ENCODE measurements around the gene ZBTB24.

The ZBTB24 gene

GRCh38 chr6:109503327-109504224 lies 20.6 kb upstream of the ZBTB24 start:
- no peak overlapping the region for H3K4me3 ChIP-seq (replicated peaks in 1 of 2; ENCODE audit: low read depth in 2 of 2, low read length in 2 of 2)
- no peak for TF ChIP-seq CTCF (IDR thresholded peaks at IDR 0.05; ENCODE audit: low read depth, low read length)
- DNase-seq (ENCODE audit: low read depth in 2 of 2): no peak

GRCh38 chr6:109498936-109499335 lies 15.9 kb upstream of the ZBTB24 start:
- no peak for TF ChIP-seq CTCF (IDR thresholded peaks at IDR 0.05; ENCODE audit: low read depth, low read length)
- DNase-seq (ENCODE audit: low read depth in 2 of 2): no peak

GRCh38 chr6:109498052-109498451 lies 15.0 kb upstream of the ZBTB24 start:
- no peak overlapping the region for H3K4me3 ChIP-seq (replicated peaks in 1 of 2; ENCODE audit: low read depth in 2 of 2, low read length in 2 of 2)
- no peak for TF ChIP-seq CTCF (IDR thresholded peaks at IDR 0.05; ENCODE audit: low read depth, low read length)
- DNase-seq (ENCODE audit: low read depth in 2 of 2): no peak

More at GRCh38 chr6:109498936-109499335, 15.9 kb upstream of the ZBTB24 start:
- H3K4me3 ChIP-seq (replicated peaks in 1 of 2; ENCODE audit: low read depth in 2 of 2, low read length in 2 of 2): no peak overlapping the region

GRCh38 chr6:109496036-109496772 lies 13.2 kb upstream of the ZBTB24 start:
- no peak overlapping the region for H3K4me3 ChIP-seq (replicated peaks in 1 of 2; ENCODE audit: low read depth in 2 of 2, low read length in 2 of 2)
- no peak for TF ChIP-seq CTCF (IDR thresholded peaks at IDR 0.05; ENCODE audit: low read depth, low read length)
- no peak for DNase-seq (ENCODE audit: low read depth in 2 of 2)

- H3K4me3 ChIP-seq (replicated peaks in 1 of 2; ENCODE audit: low read depth in 2 of 2, low read length in 2 of 2): no peak overlapping the region
- TF ChIP-seq CTCF (IDR thresholded peaks at IDR 0.05; ENCODE audit: low read depth, low read length): no peak
- no peak for DNase-seq (ENCODE audit: low read depth in 2 of 2)
These were observed 10.8 kb upstream of the ZBTB24 start for GRCh38 chr6:109493865-109494264.

- DNase-seq (ENCODE audit: low read depth in 2 of 2): no peak
- TF ChIP-seq CTCF (IDR thresholded peaks at IDR 0.05; ENCODE audit: low read depth, low read length): no peak
- no peak overlapping the region for H3K4me3 ChIP-seq (replicated peaks in 1 of 2; ENCODE audit: low read depth in 2 of 2, low read length in 2 of 2)
These were observed 8.4 kb upstream of the ZBTB24 start for GRCh38 chr6:109491207-109491938.
